HFFc6 (cell line): ENCODE data around the gene DBNL. TPM values are rescaled to one million over a fixed set of nuclear protein-coding genes. Genes with fewer than 3 reads are reported as not detected.
"Not testable (repeated sequence)": the region's sequence is repeated elsewhere in the genome, so short reads cannot be mapped to it uniquely, and the experiment has no call there.

ENCODE experiments used
- DNase-seq: peaks from one replicate; pipeline ENCODE4 v3.0.0-alpha.2; 2018
- H3K27ac Mint-ChIP-seq: 2 replicates; pipeline ENCODE4 v1.8.0; 2020; ENCODE audit warnings: mild to moderate bottlenecking, mixed read lengths
- H3K27me3 Mint-ChIP-seq: 2 replicates; pipeline ENCODE4 v1.8.0; 2021; ENCODE audit warnings: mild to moderate bottlenecking, moderate library complexity, mixed read lengths; ENCODE audit not compliant: insufficient read depth
- H3K36me3 Mint-ChIP-seq: 2 replicates; pipeline ENCODE4 v1.8.0; 2021; ENCODE audit warnings: low read depth, mixed read lengths
- H3K4me1 Mint-ChIP-seq: 2 replicates; pipeline ENCODE4 v1.8.0; 2020; ENCODE audit warnings: low read depth, mixed read lengths
- H3K4me3 Mint-ChIP-seq: 2 replicates; pipeline ENCODE4 v1.8.0; 2020; ENCODE audit warnings: mild to moderate bottlenecking, moderate library complexity, mixed read lengths
- H3K9me3 Mint-ChIP-seq: 2 replicates; pipeline ENCODE4 v1.8.0; 2020; ENCODE audit warnings: mild to moderate bottlenecking, mixed read lengths
- long read RNA-seq: library from polyadenylated mRNA; unstranded; transcript quantifications from one replicate; pipeline ENCODE4 v2.0.0, GENCODE V29; 2019
- total RNA-seq, 6 experiments: library from RNA; stranded (reverse); fragmentation: NEBNext Ultra II Directional; extraction: Animal tissue kit (Norgen Biotek cat#: 25700); gene quantifications; 2 replicates in 1 of 6; 3 replicates in 5 of 6; pipeline ENCODE4 v1.2.3, GENCODE V29; 2021
- TF ChIP-seq, protein P1 (sequence below): fragments of 200-600 bp; sonication (generic); IDR thresholded peaks from 2 replicates; pipeline ENCODE4 v1.5.0; 2021; ENCODE audit warnings: antibody characterized with exemption, mild to moderate bottlenecking

Gene DBNL
- total RNA-seq = 100 to 1,000 TPM; 146 to 167 (median 153) TPM
- long read RNA-seq, transcript DBNL-220 (13 exons, 2,117 nt) = minor isoform, 67 of 281 reads
- long read RNA-seq, transcript DBNL-210 (13 exons, 1,808 nt) = major isoform, 145 of 281 reads
- long read RNA-seq, partial matches to known transcripts = 16 of 281 reads
- long read RNA-seq, other reads (novel, unspliced or antisense) = 48 of 281 reads

DNA sequence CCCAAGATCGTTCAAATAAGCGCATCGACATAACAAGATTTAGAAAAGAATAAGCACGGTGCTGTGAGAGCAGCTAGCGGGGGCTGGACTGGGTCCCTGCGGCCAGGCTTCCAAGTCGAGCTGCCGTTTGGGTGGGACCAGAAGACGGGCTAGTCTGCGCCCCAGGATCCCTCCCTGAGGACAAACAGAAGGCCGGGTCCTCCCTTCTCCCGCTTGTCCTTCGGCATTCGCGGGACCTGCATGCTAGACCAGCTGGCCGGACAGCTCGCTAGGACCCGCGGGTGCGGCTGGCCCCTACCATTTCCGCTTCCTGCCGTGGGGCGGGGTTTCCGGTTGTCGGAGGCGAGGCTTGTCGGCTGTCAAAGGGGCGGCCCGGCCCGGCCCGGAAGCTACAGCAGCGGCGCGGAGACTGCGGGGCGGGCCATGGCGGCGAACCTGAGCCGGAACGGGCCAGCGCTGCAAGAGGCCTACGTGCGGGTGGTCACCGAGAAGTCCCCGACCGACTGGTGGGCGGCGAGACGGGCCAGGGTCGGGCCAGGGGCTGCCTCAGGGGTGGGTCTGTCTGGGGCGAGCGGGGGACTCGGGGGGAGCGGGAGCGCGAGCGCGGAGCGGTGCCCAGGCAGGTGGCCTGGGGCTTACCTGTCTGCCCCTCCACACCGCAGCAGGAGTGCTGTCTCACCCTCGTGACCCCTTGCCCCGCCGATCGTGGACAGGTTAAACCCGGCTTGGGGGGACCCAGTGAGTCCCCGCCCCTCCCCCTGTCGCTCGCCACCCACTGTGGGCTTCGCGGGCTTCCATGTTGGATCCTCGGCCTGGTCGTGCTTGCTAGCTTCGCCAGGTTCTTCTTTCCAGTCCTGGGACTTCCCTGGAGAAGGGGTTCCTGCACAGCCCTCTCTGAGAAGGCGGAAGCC, at the start of gene DBNL:
Gene DBNL, plus strand, starts transcription at position 388 of the 911 bp plus-strand sequence. Its CDS starts 36 bp downstream, at position 424.
- Mint-ChIP-seq H3K27ac (peak within 1 kb of the TSS; percentile 80), H3K9me3 (no peaks in the 10 kb centered on the region), H3K27me3 (no peaks in the 10 kb centered on the region; the same call in none of the 2 replicates), H3K4me3 (peak within 1 kb of the TSS; percentile 89), H3K4me1 (peaks cover 36% of the 10 kb centered on the region), H3K36me3 (peaks cover 30% of the 10 kb centered on the region)
- peak; percentile 89 for DNase-seq
- TF ChIP-seq, protein P1, sequence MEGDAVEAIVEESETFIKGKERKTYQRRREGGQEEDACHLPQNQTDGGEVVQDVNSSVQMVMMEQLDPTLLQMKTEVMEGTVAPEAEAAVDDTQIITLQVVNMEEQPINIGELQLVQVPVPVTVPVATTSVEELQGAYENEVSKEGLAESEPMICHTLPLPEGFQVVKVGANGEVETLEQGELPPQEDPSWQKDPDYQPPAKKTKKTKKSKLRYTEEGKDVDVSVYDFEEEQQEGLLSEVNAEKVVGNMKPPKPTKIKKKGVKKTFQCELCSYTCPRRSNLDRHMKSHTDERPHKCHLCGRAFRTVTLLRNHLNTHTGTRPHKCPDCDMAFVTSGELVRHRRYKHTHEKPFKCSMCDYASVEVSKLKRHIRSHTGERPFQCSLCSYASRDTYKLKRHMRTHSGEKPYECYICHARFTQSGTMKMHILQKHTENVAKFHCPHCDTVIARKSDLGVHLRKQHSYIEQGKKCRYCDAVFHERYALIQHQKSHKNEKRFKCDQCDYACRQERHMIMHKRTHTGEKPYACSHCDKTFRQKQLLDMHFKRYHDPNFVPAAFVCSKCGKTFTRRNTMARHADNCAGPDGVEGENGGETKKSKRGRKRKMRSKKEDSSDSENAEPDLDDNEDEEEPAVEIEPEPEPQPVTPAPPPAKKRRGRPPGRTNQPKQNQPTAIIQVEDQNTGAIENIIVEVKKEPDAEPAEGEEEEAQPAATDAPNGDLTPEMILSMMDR = no peak

DNA sequence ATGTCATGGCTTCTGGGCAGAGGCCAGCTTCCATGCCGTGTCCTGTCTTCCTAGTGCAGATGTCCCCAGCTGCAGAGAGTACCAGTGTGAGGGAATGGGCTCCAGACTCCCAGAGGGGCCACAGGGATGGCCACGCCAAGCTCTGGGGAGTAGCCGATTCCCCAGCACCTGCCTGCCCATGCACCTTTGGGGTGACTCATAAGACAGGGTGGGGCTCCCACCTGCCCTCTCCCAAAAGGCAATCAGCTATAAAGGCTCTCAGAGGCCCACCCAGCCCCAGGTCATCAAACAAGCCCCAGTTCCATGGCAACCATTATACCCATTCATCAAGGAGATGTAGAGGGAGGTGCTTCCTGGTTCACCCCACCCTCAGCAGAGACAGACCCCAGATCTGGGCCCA, 47.0 kb upstream of the DBNL start, which contains the start of gene SPDYE1:
Gene SPDYE1, plus strand, starts transcription at position 366 of the 400 bp plus-strand sequence. CDS start 2,053 bp downstream, outside the sequence.
- not testable (repeated sequence) for DNase-seq, H3K4me1 Mint-ChIP-seq, H3K36me3 Mint-ChIP-seq, H3K9me3 Mint-ChIP-seq, H3K27ac Mint-ChIP-seq, H3K27me3 Mint-ChIP-seq, H3K4me3 Mint-ChIP-seq

GRCh38 chr7:44012081-44012480, 32.4 kb upstream of the DBNL start:
- not testable (repeated sequence) for H3K9me3 Mint-ChIP-seq, H3K27ac Mint-ChIP-seq, H3K4me3 Mint-ChIP-seq, H3K36me3 Mint-ChIP-seq, H3K27me3 Mint-ChIP-seq, DNase-seq, H3K4me1 Mint-ChIP-seq

- not testable (repeated sequence) for H3K27ac Mint-ChIP-seq, H3K9me3 Mint-ChIP-seq, H3K4me3 Mint-ChIP-seq, DNase-seq, H3K27me3 Mint-ChIP-seq, H3K4me1 Mint-ChIP-seq, H3K36me3 Mint-ChIP-seq
Measured at GRCh38 chr7:44015090-44015489, 29.4 kb upstream of the DBNL start.

DNA sequence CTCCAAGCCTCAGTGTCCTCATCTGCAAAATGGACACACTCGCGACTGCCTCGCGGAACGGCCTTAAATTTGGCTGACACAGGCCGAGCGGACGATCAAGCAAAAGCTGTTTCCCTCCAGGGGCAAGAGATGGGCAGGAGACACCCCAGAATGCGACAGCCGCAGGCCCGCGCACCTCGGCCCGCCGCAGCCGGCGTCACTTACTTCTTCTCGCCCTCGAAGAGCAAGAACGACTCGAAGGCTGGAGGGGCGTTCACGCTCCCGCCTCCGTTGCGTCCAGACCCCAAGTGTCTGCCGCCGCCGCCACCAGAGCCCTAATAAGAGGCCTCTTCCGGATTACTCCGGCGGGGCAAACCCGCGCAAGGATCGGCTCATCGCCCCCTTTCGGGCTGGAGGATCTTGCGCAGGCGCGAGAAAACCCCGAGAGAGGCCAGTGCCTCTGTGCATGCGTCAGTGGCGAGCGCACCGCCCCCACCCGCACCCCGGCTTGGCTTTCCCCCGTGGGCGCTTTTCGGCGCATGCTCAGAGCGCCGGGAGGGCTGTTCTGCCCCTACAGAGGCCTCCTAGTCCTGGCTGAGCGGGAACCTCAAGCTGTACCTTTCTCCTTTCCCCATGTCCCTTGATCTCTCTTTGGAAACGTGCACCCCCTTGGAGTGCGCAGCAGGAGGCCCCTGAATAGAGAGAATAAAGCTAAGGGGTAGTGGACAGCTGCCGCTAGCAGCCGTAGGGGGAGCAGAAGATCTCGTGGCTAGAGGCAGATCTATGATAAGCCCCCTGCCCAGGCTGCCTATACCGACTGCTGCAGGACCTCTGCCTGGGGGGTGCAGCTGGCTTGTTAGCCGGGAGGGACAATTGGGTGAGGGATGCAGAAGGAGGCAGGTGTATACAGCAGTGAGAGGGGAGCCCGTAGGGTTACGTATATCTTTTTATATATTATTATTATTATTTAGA, 25.4 kb upstream of the DBNL start:
- H3K27me3 Mint-ChIP-seq, H3K36me3 Mint-ChIP-seq, H3K9me3 Mint-ChIP-seq, H3K4me1 Mint-ChIP-seq: not testable (repeated sequence)
- TF ChIP-seq, protein P1 = peak; percentile 67
- Mint-ChIP-seq H3K4me3 (peak overlapping the region; percentile 92), H3K27ac (peak overlapping the region; percentile 81)
- DNase-seq = peak; percentile 97

GRCh38 chr7:44019825-44020224, 24.7 kb upstream of the DBNL start:
- H3K36me3 Mint-ChIP-seq, H3K27ac Mint-ChIP-seq, H3K27me3 Mint-ChIP-seq, H3K4me3 Mint-ChIP-seq, H3K4me1 Mint-ChIP-seq, DNase-seq, H3K9me3 Mint-ChIP-seq: not testable (repeated sequence)

DNA sequence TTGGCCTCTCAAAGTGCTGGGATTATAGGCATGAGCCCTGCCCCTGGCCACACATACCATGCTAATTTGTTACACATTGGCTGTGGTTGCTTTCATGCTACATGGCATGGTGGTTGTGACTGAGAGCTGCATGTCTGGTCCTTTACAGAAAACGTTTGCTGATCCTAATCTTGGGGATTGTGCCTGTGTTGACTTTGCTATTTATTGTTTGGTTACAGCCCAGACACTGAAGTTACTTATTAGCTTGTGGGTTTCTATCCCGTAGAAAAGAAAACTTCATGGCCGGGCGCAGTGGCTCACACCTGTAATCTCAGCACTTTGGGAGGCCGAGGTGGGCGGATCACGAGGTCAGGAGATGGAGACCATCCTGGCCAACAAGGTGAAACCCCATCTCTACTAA, 22.4 kb upstream of the DBNL start:
- H3K4me1 Mint-ChIP-seq, H3K27me3 Mint-ChIP-seq, DNase-seq, H3K36me3 Mint-ChIP-seq, H3K27ac Mint-ChIP-seq, H3K4me3 Mint-ChIP-seq, H3K9me3 Mint-ChIP-seq: not testable (repeated sequence)

- H3K36me3 Mint-ChIP-seq, H3K4me1 Mint-ChIP-seq, H3K27me3 Mint-ChIP-seq, H3K27ac Mint-ChIP-seq, H3K4me3 Mint-ChIP-seq, H3K9me3 Mint-ChIP-seq, DNase-seq: not testable (repeated sequence)
Measured at GRCh38 chr7:44022796-44023467, 21.6 kb upstream of the DBNL start.

DNA sequence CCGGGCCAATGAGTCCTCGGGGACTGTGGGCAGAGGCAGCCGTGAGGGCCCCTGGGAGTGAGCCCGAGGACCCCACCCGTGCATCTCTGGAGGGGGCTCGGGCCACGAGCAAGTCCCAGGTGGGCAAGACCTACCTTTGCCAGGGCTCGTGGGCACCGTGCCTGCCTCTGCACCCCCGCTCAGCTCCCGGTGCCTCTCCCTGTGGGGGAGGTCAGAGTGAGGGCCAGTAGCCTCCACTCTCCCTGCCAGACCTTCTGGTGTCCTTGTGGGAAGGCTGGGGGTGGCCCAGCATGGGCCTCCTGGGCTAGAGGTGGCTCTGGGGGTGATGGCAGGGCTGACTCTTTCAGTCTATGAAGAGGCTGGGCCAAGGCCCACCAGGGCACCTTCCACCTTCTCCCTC, 15.1 kb upstream of the DBNL start:
- not testable (repeated sequence) for H3K9me3 Mint-ChIP-seq, H3K27me3 Mint-ChIP-seq, H3K4me1 Mint-ChIP-seq, DNase-seq, H3K4me3 Mint-ChIP-seq, H3K36me3 Mint-ChIP-seq, H3K27ac Mint-ChIP-seq

- not testable (repeated sequence) for H3K4me3 Mint-ChIP-seq, H3K27me3 Mint-ChIP-seq, DNase-seq, H3K4me1 Mint-ChIP-seq, H3K27ac Mint-ChIP-seq, H3K36me3 Mint-ChIP-seq, H3K9me3 Mint-ChIP-seq
Measured at GRCh38 chr7:44030029-44030428, 14.5 kb upstream of the DBNL start.

- not testable (repeated sequence) for H3K27me3 Mint-ChIP-seq, DNase-seq, H3K36me3 Mint-ChIP-seq, H3K27ac Mint-ChIP-seq, H3K4me1 Mint-ChIP-seq, H3K9me3 Mint-ChIP-seq, H3K4me3 Mint-ChIP-seq
Measured at GRCh38 chr7:44031319-44031718, 13.2 kb upstream of the DBNL start.
